KOPT-K1 (cell line): Measurements from ENCODE around the gene ATP1B1.

Experiments used
- H3K27ac ChIP-seq: fragments of 200-600 bp; sonication (generic); 2 replicates; pipeline ENCODE4 v1.5.1; 2016; ENCODE audit warnings: antibody characterized with exemption, mild to moderate bottlenecking, low read depth, low read length; ENCODE audit not compliant: poor library complexity, severe bottlenecking
- H3K36me3 ChIP-seq: fragments of 200-600 bp; sonication (generic); 2 replicates; pipeline ENCODE4 v1.5.1; 2017; ENCODE audit warnings: antibody characterized with exemption, mild to moderate bottlenecking, low read length, moderate library complexity; ENCODE audit not compliant: insufficient read depth
- H3K9me3 ChIP-seq: fragments of 200-600 bp; sonication (generic); 2 replicates; pipeline ENCODE4 v1.5.1; 2017; ENCODE audit warnings: antibody characterized with exemption, low read length, mild to moderate bottlenecking; ENCODE audit not compliant: insufficient read depth, poor library complexity, severe bottlenecking

Gene ATP1B1

DNA sequence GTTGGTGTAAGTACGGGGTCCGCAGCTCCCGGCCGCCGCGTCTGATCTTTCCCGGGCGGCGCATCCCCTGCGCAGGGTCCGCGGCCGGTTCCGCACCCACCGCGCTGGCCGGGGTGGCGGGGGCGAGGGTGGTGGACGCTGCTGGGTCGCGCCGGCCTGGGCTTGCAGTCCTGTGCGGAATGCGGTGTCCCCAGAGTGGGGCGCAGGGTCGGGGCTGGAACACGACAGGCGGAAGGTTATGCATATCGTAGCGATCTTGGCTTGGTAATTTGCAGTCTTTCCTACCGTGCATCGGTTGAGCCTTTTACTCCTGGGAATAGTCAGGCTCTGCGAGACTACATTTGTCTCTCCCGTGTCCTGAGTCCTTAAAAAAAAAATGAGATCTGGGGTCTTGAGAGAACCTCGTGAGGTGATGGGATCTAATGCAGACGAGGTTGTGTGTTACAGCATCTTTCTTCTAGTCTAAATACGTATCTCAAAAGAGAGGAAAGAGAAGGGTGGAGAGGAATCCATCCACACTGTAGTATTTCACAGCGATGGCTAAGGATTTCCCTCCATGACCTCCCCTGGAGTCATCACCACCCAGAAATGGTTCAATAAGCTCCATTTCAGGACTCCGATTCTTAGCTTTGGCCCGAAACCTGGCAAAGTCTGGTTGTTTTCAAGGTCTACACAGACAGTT is 572 bp downstream of the ATP1B1 start:
- H3K9me3 ChIP-seq, result no peaks in the 10 kb centered on the region
- no peaks in the 10 kb centered on the region for H3K36me3 ChIP-seq
- peak overlapping the region; percentile 31 for H3K27ac ChIP-seq

GRCh38 chr1:169107603-169108208 is 1.2 kb downstream of the ATP1B1 start:
- no peaks in the 10 kb centered on the region for H3K9me3 ChIP-seq
- no peak overlapping the region for H3K27ac ChIP-seq
- no peaks in the 10 kb centered on the region for H3K36me3 ChIP-seq

DNA sequence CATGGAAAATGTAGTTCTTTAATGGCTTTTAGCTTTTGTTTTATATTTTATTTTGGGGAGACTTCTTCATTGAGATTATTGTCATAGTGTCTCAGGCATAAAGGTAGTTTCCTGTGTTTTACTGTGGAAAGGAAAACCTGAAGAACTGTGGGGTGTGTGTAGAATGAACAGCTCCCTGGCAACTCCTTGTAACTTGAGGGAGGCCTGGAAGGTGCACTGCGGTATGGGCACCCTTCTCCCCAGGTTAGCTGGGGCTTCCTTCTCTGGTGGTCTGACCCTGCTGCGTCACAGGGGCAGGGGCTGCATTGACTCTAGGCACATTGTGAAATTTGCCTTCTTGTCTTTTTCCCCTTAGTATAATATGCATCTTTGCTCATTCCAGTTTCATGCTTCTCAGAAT is 1.7 kb downstream of the ATP1B1 start:
- Histone ChIP-seq H3K36me3 (no peaks in the 10 kb centered on the region), H3K9me3 (no peaks in the 10 kb centered on the region), H3K27ac (no peak overlapping the region)

DNA sequence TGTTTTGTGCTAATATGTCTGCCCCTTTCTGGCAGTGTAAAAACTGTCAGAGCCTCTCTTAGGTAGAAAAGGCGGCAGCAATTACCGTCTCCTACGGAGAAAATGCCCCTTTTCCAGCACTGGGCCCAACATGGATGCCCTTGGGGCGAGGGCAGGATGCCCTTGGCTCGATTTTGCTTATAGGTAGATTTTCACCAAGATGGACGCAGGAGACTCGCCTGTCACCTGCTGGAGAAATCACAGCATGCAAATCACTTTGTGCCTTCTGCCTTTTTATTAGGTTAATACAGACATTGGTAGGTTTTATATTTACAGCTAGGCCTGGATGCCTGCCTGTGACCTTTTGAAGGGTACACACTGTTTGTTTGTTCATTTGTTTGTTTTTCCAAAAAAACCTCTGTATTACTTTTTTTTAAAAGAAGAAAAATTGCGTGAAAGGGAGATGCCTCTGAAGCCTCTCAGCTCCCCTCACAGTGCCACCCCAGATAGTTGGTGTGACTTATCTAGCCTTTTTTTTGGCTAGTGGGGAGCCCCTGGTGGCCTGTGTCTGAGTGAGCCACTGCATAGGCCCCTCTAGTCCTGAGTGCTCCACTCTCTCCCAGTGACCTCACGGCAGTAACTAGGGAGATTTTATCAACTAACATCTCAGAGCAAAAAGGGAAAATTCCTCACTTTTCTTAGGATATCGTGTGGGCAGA is 2.5 kb downstream of the ATP1B1 start:
- Histone ChIP-seq H3K36me3 (no peaks in the 10 kb centered on the region), H3K9me3 (no peaks in the 10 kb centered on the region), H3K27ac (no peak overlapping the region)

DNA sequence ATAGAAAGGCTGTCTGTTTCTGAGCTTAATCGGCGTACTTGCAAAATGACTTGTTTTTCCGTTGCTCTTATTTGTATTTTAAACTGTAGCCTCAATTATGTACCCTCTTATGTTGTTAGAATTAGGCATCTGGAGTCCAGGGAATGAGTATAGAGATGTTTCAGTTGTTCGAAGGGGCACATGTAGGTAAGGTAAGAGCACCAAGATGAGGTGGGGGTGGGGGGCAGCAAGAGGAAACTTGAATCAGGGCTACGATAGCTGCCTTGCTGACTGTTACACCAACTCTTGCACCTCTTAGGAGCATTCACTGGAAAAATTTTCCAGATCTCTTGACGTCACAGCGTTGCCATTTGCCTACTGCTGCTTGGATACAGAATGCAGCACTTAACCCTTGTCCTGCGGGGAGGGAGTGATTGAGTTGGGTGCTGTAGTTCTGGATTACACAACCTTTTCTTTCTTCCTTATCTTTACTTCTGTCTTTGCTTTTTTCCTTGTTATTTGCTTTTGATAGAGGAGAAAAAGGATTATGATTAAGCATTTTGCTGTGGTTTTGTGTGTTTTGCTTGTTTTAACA is 3.2 kb downstream of the ATP1B1 start:
- Histone ChIP-seq H3K9me3 (no peaks in the 10 kb centered on the region), H3K36me3 (no peaks in the 10 kb centered on the region), H3K27ac (no peak overlapping the region)

DNA sequence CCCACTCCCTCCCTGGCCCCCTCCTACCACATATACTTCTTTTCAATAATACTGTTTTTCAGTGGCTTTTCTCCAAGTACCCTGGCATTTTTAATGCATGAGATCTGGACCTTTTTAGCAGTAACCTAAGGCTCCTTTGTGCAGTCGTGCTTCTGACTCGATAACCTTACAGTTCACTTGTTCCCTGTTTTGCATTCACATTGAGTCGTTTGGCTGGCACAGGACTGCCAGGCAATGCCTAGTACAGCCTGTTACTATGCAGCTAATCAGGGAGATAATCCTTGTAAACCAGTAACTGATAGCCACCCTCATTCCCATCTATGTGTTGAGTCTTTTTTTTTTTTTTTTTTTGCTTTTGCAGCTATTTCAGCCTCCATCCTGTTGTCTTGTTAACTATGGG is 3.7 kb downstream of the ATP1B1 start:
- no peak overlapping the region for H3K27ac ChIP-seq

GRCh38 chr1:169110689-169111447 is 4.4 kb downstream of the ATP1B1 start:
- Histone ChIP-seq H3K36me3 (no peaks in the 10 kb centered on the region), H3K9me3 (no peaks in the 10 kb centered on the region), H3K27ac (no peak overlapping the region)

More for the DNA sequence above, 3.7 kb downstream of the ATP1B1 start:
- Histone ChIP-seq H3K9me3 (no peaks in the 10 kb centered on the region), H3K36me3 (no peaks in the 10 kb centered on the region)

DNA sequence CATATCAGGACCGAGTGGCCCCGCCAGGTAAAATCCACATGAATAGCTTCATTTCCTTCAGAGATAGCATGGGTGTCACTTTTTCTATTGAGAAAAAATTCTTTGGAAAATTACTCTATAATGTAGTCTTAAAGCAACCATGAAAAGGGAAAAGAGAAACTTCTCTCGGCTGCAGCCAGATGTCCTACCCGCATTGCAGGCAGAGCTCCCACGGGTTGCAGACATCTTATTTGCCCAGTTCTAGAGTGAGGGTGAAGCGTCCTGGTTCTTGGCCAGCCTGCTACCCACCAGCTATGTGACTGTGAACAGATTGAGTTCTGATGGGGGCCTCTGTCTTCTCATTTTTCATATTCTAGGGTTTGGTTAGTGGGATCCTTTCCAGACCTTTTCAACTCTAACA is 5.0 kb downstream of the ATP1B1 start:
- H3K27ac ChIP-seq, result no peak overlapping the region
- H3K36me3 ChIP-seq, result no peaks in the 10 kb centered on the region
- H3K9me3 ChIP-seq, result no peaks in the 10 kb centered on the region

- H3K36me3 ChIP-seq, result no peaks in the 10 kb centered on the region
- H3K27ac ChIP-seq, result no peak overlapping the region
These were observed 5.8 kb downstream of the ATP1B1 start for GRCh38 chr1:169112241-169112640.

DNA sequence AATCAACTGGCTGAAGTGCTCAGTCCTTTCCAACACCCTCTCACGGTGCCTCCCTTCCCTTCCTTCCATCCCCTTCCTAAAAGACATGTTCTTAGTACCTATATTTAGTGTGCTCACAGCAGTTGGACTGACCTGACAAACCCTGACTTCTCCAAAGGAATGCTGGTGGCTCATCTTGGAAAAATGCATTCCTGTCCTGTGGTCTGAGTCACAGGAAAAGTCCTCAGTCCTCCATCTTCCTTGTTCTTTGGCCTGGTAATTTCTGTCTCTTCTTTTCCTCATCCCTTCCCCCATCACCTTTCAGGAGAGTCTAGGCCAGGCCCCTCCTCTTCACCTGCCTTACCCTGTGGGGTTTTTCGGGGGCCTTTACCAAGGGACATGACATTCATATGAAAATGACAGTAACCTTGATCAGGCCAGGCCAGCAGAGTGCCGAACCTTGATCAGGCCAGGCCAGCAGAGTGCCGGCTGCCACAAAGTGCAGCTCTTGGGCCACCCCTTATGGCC is 7.2 kb downstream of the ATP1B1 start:
- no peaks in the 10 kb centered on the region for H3K9me3 ChIP-seq
- no peak overlapping the region for H3K27ac ChIP-seq
- no peaks in the 10 kb centered on the region for H3K36me3 ChIP-seq

More at GRCh38 chr1:169112241-169112640, 5.8 kb downstream of the ATP1B1 start:
- H3K9me3 ChIP-seq, result no peaks in the 10 kb centered on the region

DNA sequence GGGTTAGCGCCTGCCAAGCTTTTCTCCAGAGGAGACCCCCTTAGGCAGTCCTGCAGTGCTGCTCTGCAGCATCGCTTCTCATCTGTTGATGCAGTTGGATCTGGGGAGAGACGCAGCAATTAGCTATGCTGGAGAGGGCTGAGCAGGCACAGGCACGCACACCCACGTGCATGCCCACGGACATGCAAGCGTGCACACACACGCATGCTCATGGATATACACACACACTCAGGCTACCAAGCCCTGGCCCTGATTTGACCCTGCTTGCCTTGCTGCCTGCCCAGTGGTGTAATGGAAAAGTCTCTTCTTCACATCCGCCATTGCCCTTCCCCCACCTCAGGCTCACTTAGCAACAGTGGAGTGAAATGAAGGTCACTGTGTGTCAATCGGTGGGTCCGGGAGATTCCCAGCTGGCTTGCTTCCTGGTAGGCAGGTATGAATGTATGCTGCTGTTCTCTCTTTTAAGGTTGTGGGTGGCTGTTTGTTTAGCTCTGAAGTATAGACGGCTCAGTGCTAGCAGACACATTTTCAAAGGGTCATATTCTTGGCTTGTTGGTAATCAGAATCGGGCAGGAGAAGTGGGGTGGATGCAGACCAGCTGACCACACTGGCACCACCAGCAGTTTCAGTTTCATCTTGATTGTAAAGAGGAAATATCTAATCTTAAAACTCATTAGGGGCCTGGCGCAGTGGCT is 9.5 kb downstream of the ATP1B1 start:
- Histone ChIP-seq H3K27ac (no peak overlapping the region), H3K9me3 (no peaks in the 10 kb centered on the region), H3K36me3 (no peaks in the 10 kb centered on the region)

GRCh38 chr1:169117014-169117413 is 10.5 kb downstream of the ATP1B1 start:
- no peak overlapping the region for H3K27ac ChIP-seq
- H3K9me3 ChIP-seq, result no peaks in the 10 kb centered on the region
- no peaks in the 10 kb centered on the region for H3K36me3 ChIP-seq

- no peaks in the 10 kb centered on the region for H3K36me3 ChIP-seq
These were observed 11.1 kb downstream of the ATP1B1 start for GRCh38 chr1:169117599-169117998.

DNA sequence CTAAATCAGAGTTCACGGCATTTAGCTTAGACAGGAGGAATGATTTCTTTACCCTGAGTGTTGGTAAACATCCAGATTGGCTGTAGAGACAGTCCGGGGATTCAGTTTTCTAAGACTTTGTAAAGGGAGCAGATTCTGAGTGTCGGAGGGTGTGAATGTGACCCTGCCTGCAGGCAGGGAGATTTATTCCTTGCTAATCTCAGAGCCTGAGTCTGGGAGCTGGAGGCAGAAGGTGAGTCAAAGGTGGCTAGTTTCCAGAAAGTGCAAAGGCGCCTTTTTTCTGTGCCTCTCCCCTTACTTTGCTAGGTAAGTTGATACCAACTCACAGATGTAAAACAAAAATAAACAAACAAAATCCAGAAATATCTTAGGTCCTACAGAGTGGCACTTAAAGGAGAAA is 11.7 kb downstream of the ATP1B1 start:
- H3K36me3 ChIP-seq, result no peaks in the 10 kb centered on the region
- H3K27ac ChIP-seq, result no peak overlapping the region
- no peaks in the 10 kb centered on the region for H3K9me3 ChIP-seq

More at GRCh38 chr1:169117599-169117998, 11.1 kb downstream of the ATP1B1 start:
- Histone ChIP-seq H3K9me3 (no peaks in the 10 kb centered on the region), H3K27ac (no peak overlapping the region)
